NCI-H1436 (cell line): ENCODE measurements around the gene TBX4.
"Not testable (repeated sequence)": the region's sequence is repeated elsewhere in the genome, so short reads cannot be mapped to it uniquely, and the experiment has no call there.

Experiments used
- DNase-seq: peaks from one replicate; lab custom pipeline; 2025; lab: John Stamatoyannopoulos, UW

TBX4 gene

GRCh38 chr17:61429274-61429673, 22.9 kb upstream of the TBX4 start:
- no peak for DNase-seq

GRCh38 chr17:61429831-61430230, 22.4 kb upstream of the TBX4 start:
- not testable (repeated sequence) for DNase-seq

GRCh38 chr17:61431594-61432311, 20.5 kb upstream of the TBX4 start:
- no peak for DNase-seq

GRCh38 chr17:61436273-61436672, 15.9 kb upstream of the TBX4 start:
- DNase-seq = no peak

GRCh38 chr17:61436995-61437704, 15.1 kb upstream of the TBX4 start:
- DNase-seq = no peak

GRCh38 chr17:61440697-61441096, 11.5 kb upstream of the TBX4 start:
- DNase-seq = no peak

GRCh38 chr17:61441507-61441906, 10.7 kb upstream of the TBX4 start:
- not testable (repeated sequence) for DNase-seq

GRCh38 chr17:61442136-61442775, 10.0 kb upstream of the TBX4 start:
- no peak for DNase-seq

GRCh38 chr17:61442878-61443474, 9.2 kb upstream of the TBX4 start:
- no peak for DNase-seq

GRCh38 chr17:61443475-61443882, 8.7 kb upstream of the TBX4 start:
- DNase-seq = no peak

GRCh38 chr17:61444075-61444474, 8.1 kb upstream of the TBX4 start:
- no peak for DNase-seq

- DNase-seq = no peak
Measured at GRCh38 chr17:61444831-61445230, 7.4 kb upstream of the TBX4 start.

GRCh38 chr17:61447358-61447757, 4.9 kb upstream of the TBX4 start:
- DNase-seq = no peak

GRCh38 chr17:61448042-61448441, 4.2 kb upstream of the TBX4 start:
- no peak for DNase-seq

- not testable (repeated sequence) for DNase-seq
Measured at GRCh38 chr17:61449140-61449539, 3.1 kb upstream of the TBX4 start.

- DNase-seq = no peak
Measured at GRCh38 chr17:61449707-61450640, 2.2 kb upstream of the TBX4 start.

GRCh38 chr17:61450641-61451537, 1.3 kb upstream of the TBX4 start:
- DNase-seq = no peak

- DNase-seq = no peak
Measured at GRCh38 chr17:61451538-61452300, 503 bp upstream of the TBX4 start.

- DNase-seq = no peak
Measured at GRCh38 chr17:61453566-61454380, 1.6 kb downstream of the TBX4 start.
